K562 (cell line): ENCODE measurements around the gene APBA2. TPM values are rescaled to one million over a fixed set of nuclear protein-coding genes. Genes with fewer than 3 reads are reported as not detected.

Experiments
- ARID1B ChIP-seq: fragments of 450-650 bp; IDR thresholded peaks from 2 replicates; pipeline ENCODE4 v1.6.1; 2016; ENCODE audit warnings: antibody characterized with exemption, mild to moderate bottlenecking, inconsistent platforms
- EP400 ChIP-seq: fragments of 450-650 bp; IDR thresholded peaks from 2 replicates; pipeline ENCODE4 v1.6.1; 2017; ENCODE audit warnings: antibody characterized with exemption, mild to moderate bottlenecking, moderate library complexity
- ETV6 ChIP-seq, 3 experiments: fragments of 150-350 bp in 1 of 3; sonication (generic) in 1 of 3; formaldehyde crosslinking in 1 of 3; IDR thresholded peaks; 2 replicates each; pipeline versions ENCODE4 v1.6.1 to v1.8.0; 2014 to 2022; ENCODE audit warnings: borderline replicate concordance in 2 of 3, low read depth in 2 of 3, antibody characterized with exemption in 1 of 3, low read length in 1 of 3, mild to moderate bottlenecking in 1 of 3, missing genetic modification reagents in 1 of 3
- GATA2 ChIP-seq: sonication (generic); formaldehyde crosslinking; IDR thresholded peaks from 2 replicates; pipeline ENCODE4 v1.4.0; 2020; ENCODE audit warnings: mild to moderate bottlenecking, missing genetic modification reagents
- KLF16 ChIP-seq: IDR thresholded peaks from 2 replicates; pipeline ENCODE4 v1.6.1; 2016; ENCODE audit warnings: antibody characterized with exemption
- MEF2A ChIP-seq: IDR thresholded peaks from 2 replicates; pipeline ENCODE4 v1.6.1; 2011; ENCODE audit warnings: low read depth, mild to moderate bottlenecking, low read length, moderate library complexity; ENCODE audit not compliant: control insufficient read depth
- MEF2D ChIP-seq: conservative IDR thresholded peaks from 2 replicates; pipeline ENCODE4 v1.6.1; 2016; ENCODE audit warnings: low read depth, missing genetic modification characterization, missing compliant biosample characterization
- MXD1 ChIP-seq: fragments of 250-450 bp; sonication (Bioruptor Pico); IDR thresholded peaks from 2 replicates; pipeline ENCODE4 v1.8.0; 2021; ENCODE audit warnings: borderline replicate concordance, mild to moderate bottlenecking, moderate library complexity; ENCODE audit not compliant: poor library complexity, severe bottlenecking
- NR2F6 ChIP-seq: fragments of 450-650 bp; formaldehyde crosslinking; IDR thresholded peaks from 2 replicates; pipeline ENCODE4 v1.4.0; 2020; ENCODE audit warnings: mild to moderate bottlenecking
- PHF21A ChIP-seq: fragments of 450-650 bp; IDR thresholded peaks from 2 replicates; pipeline ENCODE4 v1.6.1; 2017; ENCODE audit warnings: low read depth, borderline replicate concordance
- POLR2B ChIP-seq: fragments of 450-650 bp; IDR thresholded peaks from 2 replicates; pipeline ENCODE4 v1.6.1; 2018; ENCODE audit warnings: low read depth; ENCODE audit not compliant: partially characterized antibody
- TFAM ChIP-seq: fragments of 250-450 bp; sonication (Bioruptor Pico); conservative IDR thresholded peaks from 2 replicates; pipeline ENCODE4 v1.5.0; 2021; ENCODE audit warnings: mild to moderate bottlenecking, moderate library complexity
- ZFPM2 ChIP-seq: fragments of 250-450 bp; sonication (Bioruptor Pico); IDR thresholded peaks from 2 replicates; pipeline ENCODE4 v1.5.1; 2022; ENCODE audit warnings: mild to moderate bottlenecking
- ZKSCAN8 ChIP-seq: fragments of 200-800 bp; sonication (Bioruptor generic); IDR thresholded peaks from 2 replicates; pipeline ENCODE4 v1.6.1; 2016; ENCODE audit warnings: missing genetic modification characterization, missing compliant biosample characterization
- ZNF280B ChIP-seq: fragments of 250-450 bp; sonication (Bioruptor Pico); IDR thresholded peaks from 2 replicates; pipeline ENCODE4 v1.5.1; 2021; ENCODE audit warnings: mild to moderate bottlenecking
- ZNF3 ChIP-seq: fragments of 250-450 bp; sonication (Bioruptor Pico); IDR thresholded peaks from 2 replicates; pipeline ENCODE4 v1.5.0; 2021; ENCODE audit warnings: mild to moderate bottlenecking, moderate library complexity
- ZNF354B ChIP-seq: fragments of 250-450 bp; sonication (Bioruptor Pico); IDR thresholded peaks from 2 replicates; pipeline ENCODE4 v1.4.0; 2020
- ZNF644 ChIP-seq: fragments of 200-800 bp; sonication (Bioruptor generic); IDR thresholded peaks from 2 replicates; pipeline ENCODE4 v1.6.1; 2016; ENCODE audit warnings: low read depth, missing genetic modification characterization, missing compliant biosample characterization
- ZSCAN29 ChIP-seq: fragments of 450-650 bp; IDR thresholded peaks from 2 replicates; pipeline ENCODE4 v1.6.1; 2017
- polyA plus RNA-seq, 8 experiments: library from polyadenylated mRNA; depleted of rRNA in 4 of 8; stranded (reverse) in 5 of 8; unstranded in 3 of 8; fragments of >200 nt; fragmentation: Nextera tagmentation in 2 of 8; fragmentation: Illumina TruSeq in 1 of 8; extraction: Ambion mirVana in 2 of 8; extraction: Trizol in 1 of 8; gene quantifications; 2 replicates each; pipeline versions ENCODE4 v1.2.1 to v1.2.3, GENCODE V29; 2011 to 2014; ENCODE audit warnings: inconsistent platforms in 1 of 8, missing spikeins in 1 of 8
- total RNA-seq, 7 experiments: library from RNA; depleted of rRNA in 6 of 7; stranded (reverse); fragments of >200 nt in 6 of 7; fragmentation: Illumina TruSeq in 2 of 7; extraction: Trizol in 2 of 7; gene quantifications; 2 replicates each; pipeline versions ENCODE4 v1.2.1 to v1.2.3, GENCODE V29; 2011 to 2021; ENCODE audit warnings: low replicate concordance in 1 of 7
- TF ChIP-seq, protein P1 (sequence below): fragments of 450-650 bp; IDR thresholded peaks from 2 replicates; pipeline ENCODE4 v1.7.1; 2018; ENCODE audit warnings: mild to moderate bottlenecking, low read depth; ENCODE audit not compliant: partially characterized antibody
- TF ChIP-seq, protein P2 (sequence below): sonication (generic); formaldehyde crosslinking; IDR thresholded peaks from 2 replicates; pipeline ENCODE4 v1.9.0; 2022; ENCODE audit warnings: mild to moderate bottlenecking, missing genetic modification reagents
- TF ChIP-seq, protein P3 (sequence below): sonication (generic); formaldehyde crosslinking; IDR thresholded peaks from 2 replicates; pipeline ENCODE4 v1.8.1; 2023; ENCODE audit warnings: mild to moderate bottlenecking, missing genetic modification reagents

APBA2 gene
- total and polyA plus RNA-seq, 9 of the 15 experiments (the other 6 are each of a cell fraction or from before 2014, with no cell fraction given), result 0.24 to 40.9 (median 25.2) TPM

DNA sequence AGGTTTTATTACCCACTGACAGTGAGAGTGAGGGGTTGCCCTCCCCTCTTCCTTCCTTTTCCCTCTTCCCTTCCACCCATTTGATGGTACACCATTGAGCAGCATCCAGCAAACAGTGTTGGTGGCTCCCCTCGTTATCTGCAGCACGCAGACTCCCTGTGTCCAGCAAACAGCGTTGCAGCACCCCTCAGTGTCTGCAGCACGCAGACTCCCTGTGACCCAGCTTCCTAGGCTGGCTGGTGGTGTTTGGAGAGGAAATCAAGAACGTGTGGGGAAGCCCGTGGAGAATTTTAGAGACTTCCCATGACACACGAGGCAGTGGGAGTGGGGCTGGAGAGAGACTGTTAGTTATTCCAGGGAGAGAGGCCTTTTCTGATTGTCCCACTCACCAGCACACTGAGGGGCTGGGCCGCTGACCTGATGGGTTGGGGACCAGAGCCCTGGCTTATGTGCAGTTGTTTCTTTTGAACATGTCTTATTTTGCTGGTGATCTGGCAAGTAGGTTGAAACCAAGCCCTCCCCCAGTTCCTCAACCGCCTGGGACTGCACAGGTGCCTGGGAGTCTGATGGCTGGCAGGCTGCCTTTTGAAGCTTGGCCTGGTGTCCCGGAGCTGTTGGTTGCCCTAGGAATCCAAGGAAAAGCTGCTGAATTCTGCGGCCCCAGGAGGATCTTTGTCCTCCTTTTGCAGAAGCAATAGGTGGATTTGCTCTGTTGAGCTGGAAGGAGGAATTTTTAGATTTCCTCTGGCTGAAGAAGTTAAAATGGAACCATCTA is 19.0 kb downstream of the APBA2 start (continued):
- TF ChIP-seq, protein P1, sequence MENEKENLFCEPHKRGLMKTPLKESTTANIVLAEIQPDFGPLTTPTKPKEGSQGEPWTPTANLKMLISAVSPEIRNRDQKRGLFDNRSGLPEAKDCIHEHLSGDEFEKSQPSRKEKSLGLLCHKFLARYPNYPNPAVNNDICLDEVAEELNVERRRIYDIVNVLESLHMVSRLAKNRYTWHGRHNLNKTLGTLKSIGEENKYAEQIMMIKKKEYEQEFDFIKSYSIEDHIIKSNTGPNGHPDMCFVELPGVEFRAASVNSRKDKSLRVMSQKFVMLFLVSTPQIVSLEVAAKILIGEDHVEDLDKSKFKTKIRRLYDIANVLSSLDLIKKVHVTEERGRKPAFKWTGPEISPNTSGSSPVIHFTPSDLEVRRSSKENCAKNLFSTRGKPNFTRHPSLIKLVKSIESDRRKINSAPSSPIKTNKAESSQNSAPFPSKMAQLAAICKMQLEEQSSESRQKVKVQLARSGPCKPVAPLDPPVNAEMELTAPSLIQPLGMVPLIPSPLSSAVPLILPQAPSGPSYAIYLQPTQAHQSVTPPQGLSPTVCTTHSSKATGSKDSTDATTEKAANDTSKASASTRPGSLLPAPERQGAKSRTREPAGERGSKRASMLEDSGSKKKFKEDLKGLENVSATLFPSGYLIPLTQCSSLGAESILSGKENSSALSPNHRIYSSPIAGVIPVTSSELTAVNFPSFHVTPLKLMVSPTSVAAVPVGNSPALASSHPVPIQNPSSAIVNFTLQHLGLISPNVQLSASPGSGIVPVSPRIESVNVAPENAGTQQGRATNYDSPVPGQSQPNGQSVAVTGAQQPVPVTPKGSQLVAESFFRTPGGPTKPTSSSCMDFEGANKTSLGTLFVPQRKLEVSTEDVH, result no peak
- TF ChIP-seq ZFPM2 (CRISPR knock-in tag) (no peak), MEF2A (no peak), MEF2D (tag) (no peak), ZNF280B (CRISPR knock-in tag) (no peak), TFAM (CRISPR knock-in tag) (no peak), ZSCAN29 (no peak), ZKSCAN8 (CRISPR knock-in tag) (no peak), GATA2 (peak; percentile 61), ARID1B (peak; percentile 89), KLF16 (peak; percentile 56; the same call in 1 of the 2 replicates), NR2F6 (no peak), ZNF644 (tag) (no peak), PHF21A (no peak), POLR2B (no peak), MXD1 (CRISPR knock-in tag) (no peak), ZNF354B (CRISPR knock-in tag) (no peak), ETV6 (IDR thresholded peaks at IDR 0.05; ENCODE audit: borderline replicate concordance in 1 of 2, low read depth in 2 of 2, low read length in 1 of 2) (no peak), ETV6 (CRISPR knock-in tag; IDR thresholded peaks at IDR 0.05; ENCODE audit: borderline replicate concordance) (no peak), EP400 (peak; percentile 47; the same call in 1 of the 2 replicates), ZNF3 (CRISPR knock-in tag) (no peak)
- TF ChIP-seq, protein P2, sequence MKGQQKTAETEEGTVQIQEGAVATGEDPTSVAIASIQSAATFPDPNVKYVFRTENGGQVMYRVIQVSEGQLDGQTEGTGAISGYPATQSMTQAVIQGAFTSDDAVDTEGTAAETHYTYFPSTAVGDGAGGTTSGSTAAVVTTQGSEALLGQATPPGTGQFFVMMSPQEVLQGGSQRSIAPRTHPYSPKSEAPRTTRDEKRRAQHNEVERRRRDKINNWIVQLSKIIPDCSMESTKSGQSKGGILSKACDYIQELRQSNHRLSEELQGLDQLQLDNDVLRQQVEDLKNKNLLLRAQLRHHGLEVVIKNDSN (CRISPR knock-in tag), result no peak
- TF ChIP-seq, protein P3, sequence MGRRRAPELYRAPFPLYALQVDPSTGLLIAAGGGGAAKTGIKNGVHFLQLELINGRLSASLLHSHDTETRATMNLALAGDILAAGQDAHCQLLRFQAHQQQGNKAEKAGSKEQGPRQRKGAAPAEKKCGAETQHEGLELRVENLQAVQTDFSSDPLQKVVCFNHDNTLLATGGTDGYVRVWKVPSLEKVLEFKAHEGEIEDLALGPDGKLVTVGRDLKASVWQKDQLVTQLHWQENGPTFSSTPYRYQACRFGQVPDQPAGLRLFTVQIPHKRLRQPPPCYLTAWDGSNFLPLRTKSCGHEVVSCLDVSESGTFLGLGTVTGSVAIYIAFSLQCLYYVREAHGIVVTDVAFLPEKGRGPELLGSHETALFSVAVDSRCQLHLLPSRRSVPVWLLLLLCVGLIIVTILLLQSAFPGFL (CRISPR knock-in tag), result no peak
